ENCODE results near the gene PROP1.
"Not testable (repeated sequence)": the region's sequence is repeated elsewhere in the genome, so short reads cannot be mapped to it uniquely, and the experiment has no call there.

PROP1 gene

DNA sequence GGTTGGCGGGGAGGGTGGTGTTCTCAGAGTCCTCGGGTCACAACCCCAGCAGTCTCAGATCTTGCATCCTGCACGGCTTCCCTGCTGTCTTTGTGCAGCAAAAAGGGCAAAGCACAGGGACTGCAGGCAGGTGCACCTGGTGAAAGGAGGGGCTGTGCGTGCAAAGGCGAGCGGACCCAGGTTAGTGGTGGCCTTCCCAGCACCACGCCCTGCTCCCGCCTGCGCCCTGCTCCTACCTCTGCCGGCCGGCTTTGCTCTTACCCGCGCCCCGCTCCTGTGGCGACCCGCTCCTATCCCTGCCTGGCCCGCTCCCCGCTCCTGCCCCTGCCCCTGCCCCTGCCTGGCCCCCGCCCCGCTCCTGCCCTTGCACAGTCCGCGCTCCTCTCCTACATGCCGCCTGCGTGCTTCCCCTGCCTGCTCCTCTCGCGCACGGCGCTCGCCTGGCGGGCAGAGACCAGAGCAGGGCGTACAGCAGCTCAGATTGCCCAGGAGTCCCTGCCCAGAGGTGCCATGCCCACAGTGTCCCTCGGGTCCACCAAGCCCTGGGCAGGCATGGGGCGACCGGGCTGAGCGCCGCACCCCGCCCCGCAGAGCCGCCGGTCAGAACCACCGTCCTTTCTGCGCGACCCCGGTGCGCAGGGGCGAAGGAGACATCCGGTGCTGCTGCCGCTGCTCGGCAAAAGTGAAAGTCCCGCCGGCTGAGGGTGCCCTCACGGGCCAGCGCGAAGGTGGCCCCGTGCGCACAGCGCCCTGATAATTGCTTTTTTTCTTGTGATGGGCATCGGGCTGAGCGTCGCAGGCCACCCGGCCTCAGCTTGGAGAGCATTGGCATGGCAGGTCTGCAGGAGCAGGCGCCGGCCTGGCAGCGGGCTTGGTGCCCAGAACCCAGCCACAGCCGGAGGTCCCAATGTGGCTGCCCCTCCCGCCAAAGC lies 52.0 kb downstream of the PROP1 start:
- DNase-seq: peak; percentile 48

DNA sequence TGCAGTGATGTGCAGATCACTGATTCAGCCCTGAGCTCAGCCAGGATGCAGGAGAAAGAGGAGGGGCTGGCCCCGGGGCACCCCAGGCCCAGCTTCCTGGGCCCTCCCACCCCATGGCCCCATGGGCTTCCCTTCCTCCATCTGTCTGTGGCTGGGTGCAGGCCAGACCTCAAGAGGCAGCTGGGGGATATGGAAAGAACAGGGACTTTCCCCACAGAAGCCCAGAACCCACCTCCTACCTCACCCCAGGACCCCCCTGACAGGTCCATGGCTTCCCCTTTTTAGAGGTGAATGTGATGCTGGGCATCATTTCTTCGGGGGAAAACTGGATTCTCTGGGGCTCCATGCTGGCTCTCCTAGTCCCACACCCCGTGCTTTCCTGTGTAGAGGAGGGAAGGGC lies 53.1 kb downstream of the PROP1 start:
- DNase-seq: not testable (repeated sequence)
